NT2/D1 (cell line): ENCODE results near the gene AADACL2.

ENCODE experiments used
- SUZ12 ChIP-seq: IDR thresholded peaks from 2 replicates; pipeline ENCODE4 v1.6.1; 2011; ENCODE audit not compliant: insufficient read length, insufficient read depth; ENCODE audit errors: extremely low read depth
- YY1 ChIP-seq: IDR thresholded peaks from 2 replicates; pipeline ENCODE4 v1.6.1; 2011; ENCODE audit not compliant: insufficient read length, insufficient read depth
- ZNF274 ChIP-seq: IDR thresholded peaks from 2 replicates; pipeline ENCODE4 v1.6.1; 2011; ENCODE audit warnings: mild to moderate bottlenecking, low read depth, low read length

- TF ChIP-seq ZNF274 (no peak), YY1 (no peak), SUZ12 (no peak)
Observed at GRCh38 chr3:151726016-151726415, 7.7 kb upstream of the AADACL2 start.
